GM18526 (cell line): ENCODE measurements around the gene GJA9.

Source experiments
- POLR2A ChIP-seq: IDR thresholded peaks from 3 replicates; pipeline ENCODE4 v1.6.1; 2011; ENCODE audit not compliant: insufficient read length; ENCODE audit errors: extremely low read depth

The GJA9 gene

GRCh38 chr1:38846210-38846609 is 35.2 kb downstream of the GJA9 start:
- no peak for TF ChIP-seq POLR2A

GRCh38 chr1:38840281-38840680 is 41.1 kb downstream of the GJA9 start:
- TF ChIP-seq POLR2A = no peak

DNA sequence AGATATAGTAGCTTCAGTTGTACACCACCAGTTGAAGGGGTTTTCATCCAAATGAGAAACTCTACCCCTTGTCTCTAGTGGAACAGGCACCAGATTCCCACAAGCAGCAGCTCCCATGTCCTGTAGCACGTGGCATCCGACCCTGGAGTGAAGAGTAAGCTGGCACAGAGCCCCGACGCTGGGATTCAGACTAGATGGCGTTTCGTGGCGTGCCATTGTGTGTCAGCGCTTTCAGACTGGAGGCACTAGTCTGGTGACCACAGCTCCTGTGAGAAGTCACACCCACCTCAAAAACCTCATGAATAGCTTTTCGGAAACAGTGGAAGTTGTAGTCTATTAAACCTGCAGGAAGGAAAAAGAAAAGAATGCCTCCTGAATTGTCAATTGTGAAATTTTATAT is 42.0 kb downstream of the GJA9 start:
- no peak for TF ChIP-seq POLR2A

GRCh38 chr1:38834937-38835827 is 46.2 kb downstream of the GJA9 start:
- TF ChIP-seq POLR2A = no peak

DNA sequence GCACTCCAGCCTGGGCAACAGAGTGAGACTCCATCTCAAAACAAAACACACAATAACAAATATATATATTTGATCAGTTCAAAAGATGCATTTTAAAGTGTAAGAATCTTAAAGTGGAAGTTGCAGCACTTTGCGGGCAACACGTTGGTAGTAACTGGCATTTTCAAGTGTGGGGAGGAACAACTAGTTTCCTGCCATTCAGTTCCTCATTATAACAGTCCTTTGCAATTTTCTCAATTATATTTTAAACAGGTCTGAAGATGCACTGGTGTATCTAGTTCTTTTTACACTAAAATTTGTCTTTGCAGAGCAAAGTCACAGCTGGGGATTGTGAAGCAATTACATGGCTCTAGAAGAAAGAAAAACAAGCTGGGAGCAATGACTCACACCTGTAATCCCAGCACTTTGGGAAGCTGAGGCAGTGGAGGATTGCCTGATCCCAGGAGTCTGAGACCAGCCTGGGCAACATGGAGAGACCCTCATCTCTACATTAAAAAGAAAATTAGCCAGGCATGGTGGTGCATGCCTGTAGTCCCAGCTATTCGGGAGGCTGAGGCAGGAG is 47.1 kb downstream of the GJA9 start:
- TF ChIP-seq POLR2A = no peak

DNA sequence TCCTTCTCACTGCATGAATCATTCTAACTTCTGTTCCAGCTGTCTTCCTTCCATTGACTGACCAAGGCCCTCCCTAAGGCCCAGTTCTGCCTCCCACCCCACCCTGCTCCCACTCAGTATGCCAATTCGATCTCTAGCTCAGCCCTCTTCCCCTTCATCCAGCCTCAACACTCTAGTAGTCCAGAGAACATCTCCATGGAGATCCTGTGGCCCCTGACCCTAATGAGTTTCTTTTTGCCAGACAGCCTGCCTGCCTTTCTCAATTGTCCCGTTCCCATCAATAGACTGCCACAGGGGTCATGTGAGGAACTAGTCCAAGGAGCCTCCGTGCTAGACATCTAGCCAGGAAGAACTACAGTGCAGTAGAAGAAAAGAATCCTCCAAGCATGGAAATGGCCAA is 48.2 kb downstream of the GJA9 start:
- no peak for TF ChIP-seq POLR2A

GRCh38 chr1:38832370-38832734 is 49.0 kb downstream of the GJA9 start:
- no peak for TF ChIP-seq POLR2A

DNA sequence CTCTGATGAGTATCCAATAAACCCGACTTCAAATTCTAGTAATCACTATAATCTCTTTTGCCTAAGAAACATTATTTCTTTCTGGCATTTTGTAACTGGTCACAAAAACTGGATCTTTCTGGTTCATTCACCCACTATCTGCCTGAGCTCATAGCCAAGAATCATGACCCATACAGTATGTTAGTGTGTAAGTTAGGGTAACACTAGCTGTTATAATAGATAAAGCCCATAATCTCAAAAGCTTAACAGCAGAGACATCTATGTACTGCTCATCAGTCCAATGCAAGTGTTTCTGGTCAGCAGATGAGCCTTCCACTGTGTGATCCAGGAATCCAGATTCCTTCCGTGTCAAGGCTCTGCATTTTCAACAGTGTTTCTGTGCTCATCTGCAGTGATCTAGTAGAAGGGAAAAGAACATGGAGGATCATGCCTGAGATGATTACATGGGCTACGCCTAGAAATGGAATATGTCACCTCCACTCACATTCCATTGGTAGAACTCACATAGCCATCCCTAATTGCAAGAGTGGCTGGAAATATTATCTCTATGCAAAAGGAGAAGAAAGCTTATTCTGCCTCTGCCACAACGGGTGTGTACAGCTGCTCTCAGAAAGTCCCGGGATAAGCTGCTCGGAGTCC is 49.5 kb downstream of the GJA9 start:
- TF ChIP-seq POLR2A = no peak

GRCh38 chr1:38829368-38829767 is 52.0 kb downstream of the GJA9 start:
- TF ChIP-seq POLR2A = no peak

DNA sequence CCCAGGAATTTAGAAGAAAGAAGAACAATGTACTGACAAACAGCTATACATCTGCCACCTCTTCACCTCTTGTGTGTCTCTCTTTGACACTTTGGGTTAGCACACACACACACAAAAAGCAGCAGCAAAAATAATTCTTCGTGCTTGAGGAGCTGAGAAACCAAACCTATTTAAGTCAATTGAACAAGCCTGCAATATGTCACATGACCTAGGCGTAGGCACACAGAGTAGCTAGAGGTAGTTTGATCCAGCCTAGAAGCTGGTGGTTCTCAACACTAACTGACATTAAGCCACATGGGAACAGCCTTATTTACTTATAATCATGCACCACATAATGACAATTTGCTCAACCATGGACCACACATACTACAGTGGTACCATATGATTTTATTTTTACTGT is 54.1 kb downstream of the GJA9 start:
- no peak for TF ChIP-seq POLR2A

DNA sequence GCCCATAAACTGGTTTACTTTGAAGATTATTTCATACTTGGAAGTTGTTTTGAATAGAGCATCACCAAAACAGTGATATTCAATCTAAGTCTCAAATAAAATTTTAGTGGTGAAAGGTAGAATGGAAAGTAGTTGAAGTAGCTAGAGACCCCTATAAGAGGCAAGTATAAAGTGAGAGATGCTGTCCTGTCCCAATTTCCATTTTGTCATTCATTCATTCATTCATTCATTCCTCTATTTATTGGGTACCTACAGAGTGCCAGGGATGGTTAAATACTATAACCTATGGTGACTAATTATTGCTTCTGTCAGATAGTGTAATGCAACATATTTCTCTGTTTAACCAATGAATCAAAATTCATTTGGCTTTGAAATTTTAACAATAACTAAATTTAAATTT is 54.5 kb downstream of the GJA9 start:
- no peak for TF ChIP-seq POLR2A

- TF ChIP-seq POLR2A = no peak
These were observed 55.1 kb downstream of the GJA9 start for GRCh38 chr1:38826262-38826661.
